ENCODE results near the gene TMEM174. TPM values are rescaled to one million over a fixed set of nuclear protein-coding genes. Genes with fewer than 3 reads are reported as not detected.

TMEM174 gene
- total RNA-seq, 3 donors from 2014 or later = not detected

GRCh38 chr5:73186976-73187375 is 14.0 kb downstream of the TMEM174 start:
- peaks cover 18% of the 10 kb centered on the region for H3K4me1 ChIP-seq (ENCODE audit: low read depth)
- no peaks in the 10 kb centered on the region for H3K9me3 ChIP-seq
- no peaks in the 10 kb centered on the region for H3K36me3 ChIP-seq (ENCODE audit: low read depth)
- ATAC-seq (no peak), DNase-seq (no peak)
- intact Hi-C loops (cut with DNase I, micrococcal nuclease) = no loop called here
- TF ChIP-seq, protein P1, sequence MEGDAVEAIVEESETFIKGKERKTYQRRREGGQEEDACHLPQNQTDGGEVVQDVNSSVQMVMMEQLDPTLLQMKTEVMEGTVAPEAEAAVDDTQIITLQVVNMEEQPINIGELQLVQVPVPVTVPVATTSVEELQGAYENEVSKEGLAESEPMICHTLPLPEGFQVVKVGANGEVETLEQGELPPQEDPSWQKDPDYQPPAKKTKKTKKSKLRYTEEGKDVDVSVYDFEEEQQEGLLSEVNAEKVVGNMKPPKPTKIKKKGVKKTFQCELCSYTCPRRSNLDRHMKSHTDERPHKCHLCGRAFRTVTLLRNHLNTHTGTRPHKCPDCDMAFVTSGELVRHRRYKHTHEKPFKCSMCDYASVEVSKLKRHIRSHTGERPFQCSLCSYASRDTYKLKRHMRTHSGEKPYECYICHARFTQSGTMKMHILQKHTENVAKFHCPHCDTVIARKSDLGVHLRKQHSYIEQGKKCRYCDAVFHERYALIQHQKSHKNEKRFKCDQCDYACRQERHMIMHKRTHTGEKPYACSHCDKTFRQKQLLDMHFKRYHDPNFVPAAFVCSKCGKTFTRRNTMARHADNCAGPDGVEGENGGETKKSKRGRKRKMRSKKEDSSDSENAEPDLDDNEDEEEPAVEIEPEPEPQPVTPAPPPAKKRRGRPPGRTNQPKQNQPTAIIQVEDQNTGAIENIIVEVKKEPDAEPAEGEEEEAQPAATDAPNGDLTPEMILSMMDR (IDR thresholded peaks at IDR 0.05) = no peak
- no peak overlapping the region for H3K4me3 ChIP-seq

DNA sequence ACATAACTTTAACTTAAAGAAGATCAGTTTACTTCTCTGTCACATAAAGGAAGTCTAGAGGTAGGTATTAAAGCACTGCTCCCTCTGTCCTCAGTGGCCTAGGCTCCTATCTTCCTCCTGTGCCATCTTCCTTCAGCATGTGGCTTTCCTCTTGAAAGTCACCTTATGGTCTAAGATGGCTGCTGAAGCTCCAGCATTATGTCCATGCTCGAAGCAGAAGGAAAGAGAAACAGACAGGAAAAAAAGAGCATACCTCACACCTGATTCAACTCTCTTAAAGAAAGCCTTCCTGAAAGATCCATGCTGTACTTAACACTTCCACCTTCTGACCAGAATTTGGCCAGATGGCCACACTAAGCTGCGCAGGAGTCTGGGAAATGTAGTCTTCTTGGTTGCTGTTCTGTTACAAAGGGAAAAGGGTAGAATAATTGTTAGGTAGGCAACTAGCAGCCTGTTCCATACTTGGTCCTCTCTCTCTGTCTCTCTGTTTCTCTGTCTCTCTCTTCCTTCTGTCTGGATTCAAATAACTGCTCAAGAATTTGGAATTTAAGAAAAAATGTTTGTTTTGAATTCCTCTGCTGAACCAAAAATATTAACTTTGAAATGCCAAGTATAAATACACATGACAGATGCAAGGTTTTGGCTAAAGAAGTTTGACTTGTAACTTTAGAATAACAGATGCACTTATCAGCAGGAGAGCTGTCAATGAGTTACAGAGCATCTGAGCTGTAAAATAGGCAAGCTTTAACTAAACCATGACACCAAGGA is 16.0 kb downstream of the TMEM174 start:
- H3K4me1 ChIP-seq (ENCODE audit: low read depth) = peaks cover 18% of the 10 kb centered on the region
- intact Hi-C loops (cut with DNase I, micrococcal nuclease) = no loop called here
- ATAC-seq (peak; percentile 47), DNase-seq (no peak)
- no peaks in the 10 kb centered on the region for H3K9me3 ChIP-seq
- H3K4me3 ChIP-seq = no peak overlapping the region
- no peaks in the 10 kb centered on the region for H3K36me3 ChIP-seq (ENCODE audit: low read depth)
- TF ChIP-seq, protein P1 (IDR thresholded peaks at IDR 0.05) = no peak

DNA sequence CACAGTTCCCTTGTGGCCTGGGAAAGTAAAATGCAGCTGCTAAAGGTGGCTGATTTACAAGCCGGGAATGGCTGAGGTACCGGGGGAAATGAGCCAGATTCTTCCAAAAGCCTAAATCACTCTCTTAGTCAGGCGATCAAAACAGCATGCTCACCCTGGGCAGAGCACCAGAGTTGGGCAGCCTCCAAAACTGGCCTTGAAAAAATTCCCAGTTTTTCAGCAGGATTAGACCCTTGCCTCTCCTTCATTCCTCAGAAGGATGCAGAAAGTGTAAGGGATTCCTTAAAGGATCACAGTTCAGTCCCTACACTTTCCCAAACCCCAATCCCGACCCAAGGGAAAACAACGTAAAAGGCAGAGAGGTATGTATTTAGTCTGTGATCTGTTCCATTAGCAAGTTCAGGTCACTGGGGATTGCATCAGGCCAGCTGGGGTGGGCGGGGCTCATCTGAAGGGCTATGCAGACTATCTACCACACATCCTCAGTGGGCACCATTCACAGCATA is 16.9 kb downstream of the TMEM174 start:
- no peaks in the 10 kb centered on the region for H3K36me3 ChIP-seq (ENCODE audit: low read depth)
- no peaks in the 10 kb centered on the region for H3K9me3 ChIP-seq
- DNase-seq (no peak), ATAC-seq (peak; percentile 42)
- intact Hi-C loops (cut with DNase I, micrococcal nuclease) = no loop called here
- H3K4me1 ChIP-seq (ENCODE audit: low read depth) = peaks cover 18% of the 10 kb centered on the region
- H3K4me3 ChIP-seq = no peak overlapping the region
- TF ChIP-seq, protein P1 (IDR thresholded peaks at IDR 0.05) = no peak

DNA sequence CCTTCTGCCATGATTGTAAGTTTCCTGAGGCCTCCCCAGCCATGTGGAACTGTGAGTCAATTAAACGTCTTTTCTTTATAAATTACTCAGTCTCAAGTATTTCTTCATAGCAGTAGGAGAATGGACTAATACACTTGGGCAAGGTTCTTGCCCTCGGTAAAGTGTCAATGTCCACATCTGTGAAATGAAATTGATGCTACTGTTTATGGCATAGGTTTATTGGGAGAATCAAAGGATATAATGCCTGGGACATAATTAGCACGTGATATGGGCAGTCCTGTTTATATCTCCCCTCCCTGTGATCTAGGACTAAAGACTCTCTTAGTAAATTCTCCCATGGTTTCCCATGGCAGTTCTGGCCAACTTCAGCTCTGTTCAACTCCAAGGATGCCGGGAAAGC is 19.4 kb downstream of the TMEM174 start:
- TF ChIP-seq, protein P1 (IDR thresholded peaks at IDR 0.05) = no peak
- Histone ChIP-seq H3K4me1 (ENCODE audit: low read depth) (peaks cover 18% of the 10 kb centered on the region), H3K4me3 (no peak overlapping the region), H3K36me3 (ENCODE audit: low read depth) (no peaks in the 10 kb centered on the region), H3K9me3 (no peaks in the 10 kb centered on the region)
- ATAC-seq (peak; percentile 72), DNase-seq (no peak)
- intact Hi-C loops (cut with DNase I, micrococcal nuclease) = no loop called here

DNA sequence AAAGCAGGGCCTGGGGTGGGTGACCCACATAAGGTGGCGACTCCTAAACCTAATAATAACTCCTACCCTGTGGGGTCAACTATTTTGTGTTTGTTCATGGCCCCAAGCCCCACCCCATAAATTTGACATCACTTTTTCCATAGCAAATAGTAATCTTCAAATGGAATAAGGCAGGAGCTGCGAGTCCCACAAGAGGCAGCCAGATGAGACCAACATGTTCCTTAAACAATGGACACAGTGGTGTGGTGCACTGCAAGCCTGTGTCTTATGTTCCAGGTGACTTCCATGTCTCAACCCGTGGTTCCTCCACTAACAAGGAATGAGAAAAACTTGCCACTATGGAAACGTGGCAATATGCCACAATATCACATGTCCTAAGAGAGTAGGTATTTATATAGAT is 20.6 kb downstream of the TMEM174 start:
- ATAC-seq (no peak), DNase-seq (no peak)
- Histone ChIP-seq H3K36me3 (ENCODE audit: low read depth) (no peaks in the 10 kb centered on the region), H3K4me1 (ENCODE audit: low read depth) (peaks cover 18% of the 10 kb centered on the region), H3K4me3 (no peak overlapping the region), H3K9me3 (no peaks in the 10 kb centered on the region)
- TF ChIP-seq, protein P1 (IDR thresholded peaks at IDR 0.05) = no peak
- intact Hi-C loops (cut with DNase I, micrococcal nuclease) = no loop called here

Data from mucosa of descending colon (tissue), 3 donors.